Measurements from ENCODE around the gene ZNF436.

The ZNF436 gene

GRCh38 chr1:23369335-23370013, at the start of gene ZNF436:
ZNF436 (minus strand) TSS chr1:23369836; CDS start chr1:23368005, 1,831 bp downstream.
- peak; percentile 59 for DNase-seq

DNA sequence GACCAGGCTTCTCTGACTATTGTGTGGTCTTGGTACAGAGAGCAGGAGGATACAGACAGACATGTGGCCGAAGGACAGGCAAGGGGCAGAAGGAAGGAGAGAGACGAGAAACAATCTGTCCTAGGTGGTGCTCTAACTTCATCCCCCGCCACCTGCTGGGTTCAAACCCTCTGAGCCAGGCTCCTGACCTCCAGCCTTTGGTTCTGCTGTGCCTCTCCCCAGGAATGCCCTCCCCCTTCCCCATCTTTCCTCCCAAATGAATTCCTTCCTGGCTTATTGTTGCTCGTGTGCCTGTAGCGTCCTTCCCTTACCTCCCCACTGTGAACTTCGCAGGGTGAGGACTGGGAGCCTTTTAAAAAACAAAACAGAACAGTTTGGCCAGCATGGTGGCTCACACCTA, 49.5 kb upstream of the ZNF436 start:
- DNase-seq: no peak

- peak; percentile 42 for DNase-seq
These were observed 47.9 kb upstream of the ZNF436 start for GRCh38 chr1:23417570-23417969.

DNA sequence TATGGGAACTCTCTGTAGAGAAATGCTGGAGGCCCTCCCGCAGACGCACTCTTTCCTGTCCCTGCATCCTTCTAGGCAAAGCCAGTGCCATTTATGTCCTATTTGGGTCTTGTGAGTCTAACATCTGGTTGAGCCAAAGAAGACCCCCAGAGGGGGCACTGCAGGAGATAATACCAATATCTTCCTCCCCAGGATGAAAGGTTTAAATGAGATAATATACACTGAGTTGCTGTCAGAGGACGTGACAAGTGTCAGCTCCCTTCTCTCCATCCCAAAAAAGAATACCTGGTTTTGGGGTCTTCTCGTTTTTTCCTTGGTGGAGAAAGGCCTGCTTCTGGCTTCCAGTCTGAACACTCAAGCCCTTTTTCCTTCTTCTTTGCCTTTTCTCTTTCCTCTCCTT, 47.3 kb upstream of the ZNF436 start:
- DNase-seq: no peak

- DNase-seq: no peak
These were observed 39.2 kb upstream of the ZNF436 start for GRCh38 chr1:23408797-23409290.

GRCh38 chr1:23407016-23407630, 37.5 kb upstream of the ZNF436 start:
- no peak for DNase-seq

- DNase-seq: no peak
These were observed 36.3 kb upstream of the ZNF436 start for GRCh38 chr1:23405946-23406345.

DNA sequence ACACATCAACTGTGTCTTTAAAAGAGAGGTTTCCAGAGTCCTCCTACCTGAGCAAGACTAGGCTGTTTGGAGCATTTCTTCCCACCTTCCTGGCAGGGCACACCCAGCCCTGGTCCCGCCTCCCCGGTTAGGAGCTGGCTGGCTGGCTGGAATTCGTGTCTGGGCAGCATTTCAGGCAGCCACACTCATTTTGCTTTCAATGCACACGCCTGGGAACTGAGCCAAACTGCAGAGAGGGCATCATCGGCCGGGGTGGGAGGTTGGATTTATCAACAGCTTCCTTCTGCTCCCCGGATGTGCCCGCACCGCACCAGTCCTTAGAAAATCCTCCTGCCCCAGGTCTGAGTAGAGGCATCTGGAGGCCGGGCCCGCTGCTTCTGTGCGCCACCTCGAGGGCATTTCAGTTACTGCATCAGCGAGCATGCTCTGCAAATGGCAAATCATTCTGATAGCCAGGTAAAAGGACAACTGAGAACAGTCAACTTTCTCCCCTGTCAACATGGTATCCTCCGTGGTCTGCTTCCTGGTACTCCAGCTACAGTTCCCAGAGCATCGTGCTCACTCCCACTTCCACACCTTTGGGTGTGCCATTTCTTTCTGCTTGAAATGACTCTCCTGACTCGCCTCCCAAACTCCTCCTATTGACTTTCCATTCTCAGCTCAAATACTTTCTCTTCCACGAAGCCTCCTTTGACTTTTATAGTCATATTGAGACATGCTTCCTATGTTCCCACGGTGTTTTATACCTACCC, 34.3 kb upstream of the ZNF436 start:
- DNase-seq: peak; percentile 92

- DNase-seq: no peak
These were observed 33.7 kb upstream of the ZNF436 start for GRCh38 chr1:23403355-23403734.

GRCh38 chr1:23403038-23403336, 33.4 kb upstream of the ZNF436 start:
- DNase-seq: no peak

- DNase-seq: no peak
These were observed 32.8 kb upstream of the ZNF436 start for GRCh38 chr1:23402286-23403037.

DNA sequence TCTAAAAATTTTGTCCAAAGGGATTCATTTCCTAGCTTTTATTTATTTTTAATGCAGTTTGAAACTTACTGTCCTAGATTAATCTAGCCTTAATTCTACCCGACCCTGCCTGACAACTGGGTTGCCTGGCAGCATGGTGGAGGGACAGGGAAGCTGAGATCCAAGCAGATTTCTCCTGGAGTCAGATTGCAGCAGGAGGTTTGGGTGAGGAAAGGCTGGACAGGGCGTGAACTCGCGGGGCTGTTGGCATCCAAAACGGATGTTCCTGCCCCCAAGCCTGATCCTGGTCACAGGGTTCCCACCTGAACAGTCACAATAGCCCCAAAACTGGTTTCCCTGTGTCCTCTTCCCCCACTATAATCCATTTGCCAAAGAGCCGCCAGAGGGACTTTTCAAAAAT, 31.7 kb upstream of the ZNF436 start:
- no peak for DNase-seq

DNA sequence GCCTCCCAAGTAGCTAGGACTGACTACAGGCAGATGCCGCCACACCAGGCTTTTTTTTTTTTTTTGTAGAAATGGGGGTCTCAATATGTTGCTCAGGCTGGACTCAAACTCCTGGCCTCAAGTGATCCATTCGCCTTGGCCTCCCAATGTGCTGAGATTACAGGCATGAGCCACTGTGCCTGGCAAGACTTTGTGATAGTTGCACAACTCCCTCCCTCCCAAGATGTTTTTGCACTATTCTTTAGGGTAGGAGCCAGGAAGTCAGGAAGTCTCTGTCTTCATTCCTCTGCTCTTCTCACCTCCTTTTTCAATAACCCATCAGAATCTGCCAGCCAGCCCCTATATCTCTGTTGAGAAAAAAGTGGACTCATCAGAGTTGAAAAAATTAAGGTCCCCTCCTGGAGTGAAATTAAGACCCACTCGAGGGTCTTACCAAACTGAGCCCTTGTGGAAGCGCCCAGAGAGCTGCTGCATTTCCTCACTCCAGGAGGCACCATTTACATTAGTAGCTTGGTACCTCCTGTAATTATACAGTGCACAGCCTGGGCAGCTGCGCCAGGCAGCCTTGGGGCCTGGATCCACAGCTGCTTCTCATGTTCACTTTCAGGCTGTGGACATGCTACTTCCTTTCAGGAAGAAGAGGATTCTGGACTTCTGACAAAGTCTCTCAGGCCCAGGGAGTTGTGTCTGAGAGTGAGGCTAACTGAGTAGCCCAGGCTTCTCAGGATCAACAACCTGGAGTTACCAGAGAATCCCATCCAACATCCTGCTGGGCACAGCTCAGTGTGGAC, 30.9 kb upstream of the ZNF436 start:
- DNase-seq: no peak

- DNase-seq: no peak
These were observed 29.6 kb upstream of the ZNF436 start for GRCh38 chr1:23399229-23399628.

DNA sequence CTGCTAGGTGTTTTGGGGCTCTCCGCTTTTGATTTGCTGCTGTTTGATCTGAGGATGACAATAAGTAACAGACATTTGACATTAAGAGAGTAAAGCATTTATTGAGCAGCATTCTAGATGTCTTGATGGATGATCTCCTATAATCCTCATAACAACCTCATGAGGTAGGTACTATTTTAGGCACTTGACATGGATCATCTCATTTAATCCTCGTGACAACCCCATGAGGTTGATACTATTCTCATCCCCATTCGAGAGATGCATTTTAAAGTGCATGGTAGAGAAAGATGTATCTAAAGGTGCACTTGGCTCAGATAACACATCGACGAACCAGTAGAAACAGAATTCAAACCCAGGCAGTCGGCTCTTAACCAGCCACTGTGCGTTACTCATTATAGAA, 28.3 kb upstream of the ZNF436 start:
- no peak for DNase-seq

- DNase-seq: no peak
These were observed 26.7 kb upstream of the ZNF436 start for GRCh38 chr1:23396380-23396779.

GRCh38 chr1:23395849-23396248, 26.2 kb upstream of the ZNF436 start:
- no peak for DNase-seq

- no peak for DNase-seq
These were observed 25.6 kb upstream of the ZNF436 start for GRCh38 chr1:23395154-23395724.

DNA sequence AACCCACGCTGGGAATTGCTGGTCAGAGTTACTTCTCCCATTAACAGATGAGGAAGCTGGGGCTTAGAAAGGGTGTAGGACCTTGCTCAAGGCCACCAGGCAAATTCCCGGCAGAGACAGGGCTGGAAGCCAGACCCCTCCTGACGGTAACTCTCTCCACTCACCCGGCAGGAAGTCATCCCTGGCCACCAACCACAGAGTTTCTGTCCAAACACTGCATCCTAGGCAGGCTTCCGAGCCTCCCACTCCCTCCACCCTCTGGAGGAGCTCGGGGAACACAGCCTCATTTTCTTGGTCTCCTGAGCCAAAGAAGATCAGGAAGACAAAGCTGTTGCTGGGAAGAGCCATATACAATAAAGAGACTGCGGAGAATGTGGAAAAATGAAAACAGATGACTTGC, 25.0 kb upstream of the ZNF436 start:
- DNase-seq: no peak

GRCh38 chr1:23394181-23394580, 24.5 kb upstream of the ZNF436 start:
- no peak for DNase-seq

DNA sequence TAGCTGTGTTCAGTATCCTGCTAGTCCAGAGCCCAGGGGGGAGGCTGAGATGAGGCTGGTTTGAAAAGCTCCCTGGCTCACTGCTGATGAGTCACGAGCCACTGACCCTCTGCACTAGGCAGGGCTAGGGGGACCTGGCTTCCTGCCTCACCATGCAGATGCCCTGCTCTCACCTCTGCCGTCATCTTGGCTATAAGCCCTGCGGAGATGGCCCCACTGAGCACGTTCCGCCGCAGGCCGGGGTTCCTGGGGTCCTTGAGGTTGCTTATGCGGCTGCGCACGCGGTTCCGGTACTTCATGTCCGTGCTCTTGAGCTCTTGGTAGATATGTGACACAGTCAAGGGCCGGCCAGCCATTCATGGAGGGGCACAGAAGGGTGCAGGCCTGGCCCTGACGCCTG, 24.1 kb upstream of the ZNF436 start:
- no peak for DNase-seq

DNA sequence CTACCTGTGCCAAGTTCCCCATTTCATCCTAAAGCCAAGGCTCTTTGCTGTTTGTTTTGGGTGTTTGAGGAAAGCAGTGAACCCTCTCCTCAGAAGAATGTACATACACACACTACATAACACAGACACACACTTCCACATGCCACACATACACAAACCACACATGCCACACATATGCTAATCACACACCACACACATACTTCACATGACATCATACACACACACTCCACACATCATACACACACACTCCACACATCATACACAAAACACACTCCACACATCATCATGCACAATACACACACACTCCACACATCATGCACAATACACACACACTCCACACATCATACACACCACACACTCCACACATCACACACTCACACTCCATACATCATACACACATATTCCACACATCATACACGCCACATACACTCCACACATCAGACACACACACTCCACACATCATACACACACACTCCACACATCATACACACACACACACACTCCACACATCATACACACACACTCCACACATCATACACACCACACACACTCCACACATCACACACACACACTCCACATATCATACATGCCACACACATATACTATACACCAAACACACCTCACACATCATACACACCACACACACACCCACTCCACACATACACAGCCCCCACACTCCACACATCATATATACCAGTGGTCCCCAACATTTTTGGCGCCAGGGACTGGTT, 22.7 kb upstream of the ZNF436 start:
- DNase-seq: no peak
